ENCODE data around the gene ACSL6.

Gene ACSL6

GRCh38 chr5:132017316-132017715 lies 5.9 kb upstream of the ACSL6 start:
- DNase-seq (ENCODE audit: low spot score), result no peak

- no peak for DNase-seq (ENCODE audit: low spot score)
Measured at GRCh38 chr5:132016721-132017250, 5.3 kb upstream of the ACSL6 start.

GRCh38 chr5:132013711-132014110 lies 2.3 kb upstream of the ACSL6 start:
- no peak for DNase-seq (ENCODE audit: low spot score)

GRCh38 chr5:132013006-132013689 lies 1.7 kb upstream of the ACSL6 start:
- DNase-seq (ENCODE audit: low spot score), result no peak

- DNase-seq (ENCODE audit: low spot score), result no peak
Measured at GRCh38 chr5:132012371-132013005, 1.0 kb upstream of the ACSL6 start.

GRCh38 chr5:132010989-132011621 lies 353 bp downstream of the ACSL6 start:
- no peak for DNase-seq (ENCODE audit: low spot score)

DNA sequence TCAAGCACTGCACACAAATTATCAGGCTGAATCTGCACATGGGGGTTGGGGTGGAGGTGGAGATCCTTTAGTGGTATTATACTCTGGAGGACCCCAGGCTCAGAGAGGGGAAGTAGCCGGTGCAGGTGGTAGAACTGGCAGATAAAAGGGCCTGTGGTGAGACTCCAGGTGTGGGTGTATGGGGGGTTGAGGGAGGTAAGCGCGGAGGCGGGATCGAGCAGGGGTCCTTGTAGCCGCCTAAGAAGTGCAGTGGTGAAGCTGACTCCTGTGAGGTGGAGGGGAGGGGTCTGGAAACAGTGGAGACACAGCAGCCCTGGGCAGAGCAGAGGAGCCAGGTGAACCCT lies 841 bp downstream of the ACSL6 start:
- DNase-seq (ENCODE audit: low spot score), result no peak

DNA sequence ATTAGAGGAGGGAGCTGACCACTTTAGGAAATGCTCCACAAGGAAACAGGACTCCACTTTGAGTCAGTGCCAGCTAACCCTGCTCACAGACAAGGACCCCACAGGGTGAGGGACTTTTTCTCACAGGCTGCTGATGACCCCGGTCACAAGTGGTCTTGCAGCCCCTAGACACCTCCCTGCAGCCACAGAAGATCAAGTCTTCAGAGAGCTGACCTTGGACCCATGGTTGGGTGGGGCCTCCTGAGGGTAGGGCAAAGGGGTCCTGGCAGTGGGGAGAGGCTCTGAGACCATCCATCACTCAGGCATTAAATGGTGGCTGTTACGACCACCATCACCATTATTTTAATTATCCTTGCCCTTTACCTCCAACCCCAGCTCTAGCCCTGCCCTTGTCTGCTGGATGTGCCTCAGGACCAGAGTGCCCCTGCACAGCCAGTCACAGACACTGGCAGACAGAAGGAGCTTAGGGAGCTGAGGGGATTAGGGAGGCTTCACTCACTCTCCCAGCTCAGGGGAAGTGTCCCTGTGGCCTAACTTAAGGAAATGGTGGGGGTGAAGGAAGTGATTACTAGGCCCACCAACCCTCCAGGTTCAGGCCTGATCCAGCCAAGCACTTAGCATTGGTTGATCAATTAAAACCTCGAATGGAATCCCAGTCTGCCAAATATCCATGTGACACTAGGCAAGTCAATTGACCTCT lies 1.6 kb downstream of the ACSL6 start:
- DNase-seq (ENCODE audit: low spot score), result no peak

GRCh38 chr5:132008961-132009680 lies 2.3 kb downstream of the ACSL6 start:
- DNase-seq (ENCODE audit: low spot score), result no peak

DNA sequence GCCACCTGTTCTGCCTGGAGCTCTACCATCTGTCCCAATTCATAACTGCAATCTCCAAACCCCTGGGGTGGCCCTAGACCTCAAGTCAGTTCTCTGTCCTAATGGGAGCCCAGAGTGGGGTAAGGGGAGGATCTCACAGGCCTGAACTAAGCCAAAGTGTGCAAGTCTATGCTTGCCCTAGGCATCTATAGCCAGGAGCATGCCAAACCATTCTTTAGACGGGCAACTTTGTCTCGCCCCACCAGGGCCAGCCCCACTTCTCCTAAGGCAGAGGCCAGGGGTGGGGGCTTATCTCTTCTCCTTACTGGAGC lies 3.3 kb downstream of the ACSL6 start:
- no peak for DNase-seq (ENCODE audit: low spot score)

- peak; percentile 78 for DNase-seq (ENCODE audit: low spot score)
Measured at GRCh38 chr5:132007399-132008162, 3.9 kb downstream of the ACSL6 start.

GRCh38 chr5:132006331-132007120 lies 4.9 kb downstream of the ACSL6 start:
- no peak for DNase-seq (ENCODE audit: low spot score)

- no peak for DNase-seq (ENCODE audit: low spot score)
Measured at GRCh38 chr5:132005591-132005990, 5.9 kb downstream of the ACSL6 start.

DNA sequence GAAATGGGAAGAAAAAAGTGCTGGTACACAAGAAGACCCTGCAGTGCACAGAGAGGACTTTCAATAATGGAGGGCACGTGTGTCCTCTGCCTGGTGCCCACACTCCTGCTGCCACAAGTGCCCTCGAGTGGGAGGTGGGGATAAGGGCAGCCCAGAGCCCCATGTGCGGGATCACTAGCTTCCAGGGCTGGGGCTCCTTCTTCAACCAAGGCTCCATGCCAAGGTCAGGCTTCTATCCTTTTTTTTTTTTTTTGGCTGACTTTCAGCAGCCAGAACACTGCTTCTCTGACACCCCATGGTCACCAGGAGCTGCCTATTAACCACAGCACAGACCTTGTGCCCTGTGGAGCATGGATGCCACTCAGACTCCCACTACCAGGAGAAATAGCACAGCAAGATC lies 7.5 kb downstream of the ACSL6 start:
- DNase-seq (ENCODE audit: low spot score), result no peak

DNA sequence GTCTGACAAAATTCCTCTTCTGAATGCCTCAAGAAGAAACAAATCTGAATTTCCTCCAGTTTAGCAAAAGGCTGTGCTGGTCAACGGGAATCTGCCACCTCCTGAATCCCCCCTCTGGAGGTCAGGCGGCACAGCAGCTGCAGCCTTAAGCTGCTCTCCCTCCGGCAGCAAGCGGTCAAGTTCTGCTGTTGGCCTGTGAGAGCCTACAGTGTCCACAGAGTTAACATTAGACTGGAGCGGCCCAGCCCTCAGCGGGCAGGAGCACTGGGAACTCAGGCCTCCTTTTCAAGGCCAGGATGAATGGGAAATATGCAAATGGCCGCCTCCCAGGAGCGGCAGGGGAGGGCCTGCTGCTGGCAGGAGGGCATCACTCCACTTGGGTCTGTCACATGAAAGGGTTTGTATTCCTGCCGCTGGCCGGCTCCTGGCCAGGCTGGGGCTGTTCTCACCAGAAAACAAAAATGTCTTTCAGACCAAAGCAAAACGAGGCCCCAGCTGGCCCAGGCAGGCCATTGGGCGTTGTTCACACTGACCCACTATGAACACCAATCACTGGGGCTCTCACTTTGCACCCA lies 8.2 kb downstream of the ACSL6 start:
- DNase-seq (ENCODE audit: low spot score), result no peak

DNA sequence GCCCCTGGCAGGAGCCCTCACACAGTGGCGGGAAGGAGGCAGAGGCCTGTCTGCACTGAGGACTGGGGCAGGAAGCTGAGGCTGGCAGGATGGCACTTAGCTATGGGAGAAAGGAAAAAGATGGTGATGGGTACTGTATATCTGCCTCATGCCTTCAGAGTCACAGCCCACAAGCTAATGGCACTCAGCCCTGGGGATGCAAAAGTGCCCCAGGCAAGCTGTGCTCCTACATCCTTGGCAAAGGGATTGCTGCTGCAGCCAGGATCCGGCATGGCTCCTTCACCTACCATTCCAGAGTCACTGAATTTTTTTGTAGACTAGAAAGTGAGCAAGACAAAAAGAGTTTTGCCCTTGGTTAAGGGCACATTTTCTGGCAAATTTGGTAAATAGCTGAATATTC lies 8.7 kb downstream of the ACSL6 start:
- no peak for DNase-seq (ENCODE audit: low spot score)

DNA sequence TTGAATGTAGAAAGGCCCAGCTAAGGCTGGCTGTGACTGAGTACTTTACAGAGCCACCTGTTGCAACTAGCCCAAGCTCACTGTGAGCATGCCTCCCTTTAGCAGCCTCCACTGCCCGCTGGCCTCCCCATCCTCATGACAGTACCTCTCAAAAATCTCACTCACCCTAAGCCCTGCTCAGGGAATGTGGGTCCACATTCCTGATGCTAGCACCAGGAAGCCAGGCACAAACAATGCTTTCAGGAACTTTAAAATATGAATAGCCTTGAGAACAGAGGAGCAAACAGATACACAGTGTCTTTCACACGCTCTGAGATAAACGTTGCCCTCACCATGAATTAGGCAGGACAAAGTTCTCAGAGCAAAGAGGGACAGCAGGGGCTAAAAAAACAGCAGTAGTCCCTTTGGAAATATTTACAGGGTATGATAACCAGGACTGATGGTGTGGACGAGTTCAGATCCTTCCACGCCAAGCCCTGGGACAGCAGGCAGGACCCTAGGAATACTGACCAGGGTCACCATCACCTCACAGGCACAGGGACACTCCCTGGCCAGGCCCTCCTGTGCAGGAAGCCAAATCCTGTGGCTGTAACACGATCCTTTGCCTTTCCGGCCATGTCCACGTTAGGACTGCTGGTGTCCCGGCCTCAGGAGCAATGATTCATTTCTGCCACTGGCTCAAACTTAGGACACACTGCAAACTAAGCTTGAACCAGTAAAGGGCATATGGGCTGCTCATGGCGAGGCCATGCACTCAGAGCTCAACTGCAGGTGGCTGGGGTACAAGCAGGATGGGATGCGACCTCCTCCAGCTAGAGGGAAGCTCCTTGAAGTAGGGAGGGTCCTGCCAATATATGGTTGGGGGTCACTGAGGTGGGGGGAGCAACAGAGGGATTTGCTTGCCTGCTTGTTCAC lies 9.6 kb downstream of the ACSL6 start:
- no peak for DNase-seq (ENCODE audit: low spot score)

GRCh38 chr5:132000677-132001453 lies 10.6 kb downstream of the ACSL6 start:
- peak; percentile 46 for DNase-seq (ENCODE audit: low spot score)

- DNase-seq (ENCODE audit: low spot score), result no peak
Measured at GRCh38 chr5:132000241-132000490, 11.3 kb downstream of the ACSL6 start.
